Activated CD4-positive, alpha-beta T cell treated with anti-CD3 and anti-CD28 coated beads, Interleukin-2, amount 50 U/mL, for 48 hours (primary cell): ENCODE results near the gene FXYD2.
"Not testable (repeated sequence)": the region's sequence is repeated elsewhere in the genome, so short reads cannot be mapped to it uniquely, and the experiment has no call there.

ENCODE experiments used
- DNase-seq, 2 experiments: peaks; one replicate each; pipeline ENCODE4 v3.0.0-alpha.2; 2020

Gene FXYD2

DNA sequence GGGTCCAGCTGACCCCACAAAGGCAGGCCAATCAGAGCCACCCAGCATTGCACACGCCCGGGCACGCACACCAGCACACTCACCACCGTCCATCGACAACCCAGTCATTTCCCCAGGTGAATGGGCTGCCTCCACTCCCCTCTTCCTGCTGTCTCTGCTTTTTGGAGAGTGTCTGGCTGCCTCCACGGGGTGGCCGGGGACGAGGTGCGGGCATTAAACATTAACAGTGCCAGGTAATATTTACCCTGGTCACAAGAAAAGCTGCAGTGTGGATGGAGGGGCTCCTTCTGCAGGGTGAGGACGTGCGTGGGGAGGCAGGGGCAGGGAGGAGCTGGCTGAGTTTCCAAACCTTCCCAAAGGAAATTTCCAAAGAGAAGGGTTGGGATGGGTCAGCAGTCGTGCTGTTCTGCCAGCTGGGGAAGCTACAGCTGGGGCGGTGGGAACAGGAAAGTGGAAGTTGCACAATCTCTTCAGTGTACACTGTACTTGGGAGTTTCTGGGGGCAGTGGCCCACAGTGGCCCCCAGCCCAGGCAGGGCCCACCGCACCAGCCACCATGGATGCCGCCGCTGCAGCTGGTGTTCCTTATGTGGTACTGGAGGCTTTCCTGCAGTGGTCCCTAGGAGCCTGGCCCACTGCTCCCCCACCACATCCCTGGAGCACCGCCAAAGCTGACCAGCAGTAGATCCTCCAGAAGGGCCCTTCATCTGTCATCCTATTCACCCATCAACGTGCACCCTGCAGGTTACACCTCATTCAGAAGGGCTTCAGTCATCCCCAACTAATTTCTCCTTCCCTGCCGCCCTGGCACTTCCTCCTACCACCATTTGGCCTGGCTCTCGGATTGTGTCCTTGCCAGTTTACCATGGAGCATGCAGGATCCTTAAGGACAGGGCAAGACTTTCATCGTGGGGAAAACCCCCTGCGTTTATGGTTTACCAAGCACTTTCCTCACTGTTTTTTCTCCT is at the start of gene FXYD2:
FXYD2 (minus strand) TSS at position 174 of the 967 bp plus-strand sequence; CDS start at position 108, 66 bp downstream.
- DNase-seq = no peak

DNA sequence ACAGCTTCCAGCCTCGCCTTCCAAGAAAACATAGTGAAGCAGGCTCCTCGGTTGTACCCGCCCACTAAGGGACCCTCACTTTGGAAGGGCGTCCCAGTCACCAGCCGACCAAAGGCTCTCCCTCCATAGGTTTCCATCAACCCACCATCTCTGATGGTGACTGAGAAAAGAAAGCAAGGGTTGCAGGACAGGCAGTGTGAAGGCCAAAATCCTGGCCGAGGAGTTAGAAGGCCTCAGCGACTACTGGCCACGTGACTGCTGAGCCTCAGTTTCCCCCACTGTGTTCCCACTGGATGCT is 49.2 kb upstream of the FXYD2 start:
- DNase-seq = no peak

DNA sequence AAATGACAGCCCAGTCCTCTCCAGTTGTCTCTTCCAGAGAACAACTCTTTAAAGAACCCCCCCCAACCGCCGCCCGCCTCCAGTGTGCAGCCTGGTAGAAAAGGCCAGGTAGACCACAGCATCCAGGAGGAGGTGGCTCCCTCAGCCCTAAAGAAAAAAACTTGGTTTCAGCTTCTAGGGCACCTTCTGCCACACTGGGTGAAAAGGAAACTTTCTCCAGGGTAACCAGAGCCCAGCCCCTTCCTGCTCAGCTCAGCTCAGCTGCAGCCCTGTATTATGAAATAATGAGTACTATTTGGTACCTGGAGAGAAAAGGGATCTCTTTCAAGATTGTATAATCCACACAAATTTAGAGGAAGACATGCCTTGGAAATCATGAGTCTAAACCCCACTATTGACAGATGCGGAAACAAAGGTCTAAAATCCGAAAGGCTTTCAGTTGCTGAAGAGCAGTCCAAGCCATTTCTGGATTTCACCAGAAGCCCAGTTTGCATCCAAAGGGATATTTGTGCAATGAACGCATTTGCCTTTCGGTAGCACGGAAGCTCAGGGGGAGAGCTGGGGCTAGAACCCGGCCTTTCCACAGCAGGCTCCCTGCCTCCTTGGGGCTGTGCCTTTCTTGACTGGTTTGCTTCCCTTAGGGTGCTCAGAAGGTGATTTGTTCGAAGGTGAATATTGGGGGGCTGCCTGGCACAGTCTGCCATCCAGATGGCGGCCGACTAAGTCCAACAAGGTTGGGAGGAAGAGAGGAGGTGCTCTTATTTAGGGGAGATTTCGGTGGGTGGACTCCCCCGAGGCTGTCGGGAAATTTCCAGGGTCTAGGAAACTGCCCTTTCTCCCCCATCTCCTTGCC is 48.7 kb upstream of the FXYD2 start:
- DNase-seq = no peak

DNA sequence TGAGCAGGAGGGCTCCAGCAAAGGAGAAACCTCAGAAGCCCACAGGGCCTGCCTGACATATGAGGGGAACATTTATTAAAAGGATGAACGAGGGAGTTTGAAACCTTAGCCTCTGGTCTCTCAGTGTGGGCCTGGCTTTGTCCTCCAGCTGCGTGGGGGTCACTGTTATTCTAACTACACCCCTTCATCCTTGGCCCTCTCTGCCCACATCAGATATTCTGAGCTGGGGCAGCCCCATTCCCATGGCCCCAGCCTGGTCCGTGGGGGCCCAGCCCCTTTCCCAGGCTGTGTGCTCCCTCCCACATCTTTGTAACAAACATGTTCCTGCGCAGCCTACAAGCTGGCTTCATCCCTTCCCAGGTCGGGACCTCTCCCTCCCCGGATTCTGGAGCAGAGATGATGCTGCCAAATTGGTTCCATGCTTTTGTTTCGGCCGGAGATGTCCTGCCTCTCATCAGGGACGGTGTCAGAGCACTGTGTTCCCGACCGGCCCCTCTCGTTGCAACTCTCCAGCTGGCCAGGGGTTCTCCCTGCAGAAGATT is 47.9 kb upstream of the FXYD2 start:
- no peak for DNase-seq

DNA sequence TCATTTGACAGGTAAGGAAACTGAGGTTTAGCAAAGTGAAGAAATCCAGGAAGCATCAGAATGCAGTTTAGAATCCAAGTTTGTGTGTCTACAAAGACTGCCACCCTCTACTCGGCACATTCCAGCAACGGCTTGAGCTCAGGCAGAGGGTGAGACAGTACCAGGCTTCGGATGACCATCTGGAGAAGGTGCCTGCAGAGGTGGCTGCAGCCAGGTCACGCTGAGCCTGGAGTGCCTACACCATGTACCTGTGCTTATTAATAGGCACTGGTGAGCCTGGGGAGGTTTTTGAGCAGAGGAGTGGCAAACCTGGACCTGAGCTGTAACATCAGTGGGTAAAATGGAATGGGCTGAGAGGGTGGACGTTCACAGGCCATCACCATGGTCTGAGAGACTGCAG is 47.2 kb upstream of the FXYD2 start:
- DNase-seq = no peak

DNA sequence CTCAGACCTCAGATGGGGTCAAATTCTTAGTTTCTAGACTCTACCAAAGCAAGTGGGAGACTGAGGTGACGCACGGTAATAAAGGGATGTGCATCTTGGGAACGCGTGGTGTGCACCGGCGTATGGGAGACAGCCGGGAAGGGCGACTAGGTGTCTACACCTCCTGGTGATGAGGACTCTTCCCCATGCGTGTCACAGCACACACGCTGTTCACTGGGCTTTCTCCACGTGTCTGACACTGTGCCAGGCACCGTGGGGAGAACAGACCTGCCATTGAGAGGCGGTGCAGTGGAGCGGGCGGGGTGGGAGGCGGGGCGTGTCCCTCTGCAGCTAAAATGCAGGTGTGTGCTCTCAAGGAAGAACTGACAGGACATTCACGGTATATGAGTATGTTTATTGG is 46.6 kb upstream of the FXYD2 start:
- DNase-seq = no peak

DNA sequence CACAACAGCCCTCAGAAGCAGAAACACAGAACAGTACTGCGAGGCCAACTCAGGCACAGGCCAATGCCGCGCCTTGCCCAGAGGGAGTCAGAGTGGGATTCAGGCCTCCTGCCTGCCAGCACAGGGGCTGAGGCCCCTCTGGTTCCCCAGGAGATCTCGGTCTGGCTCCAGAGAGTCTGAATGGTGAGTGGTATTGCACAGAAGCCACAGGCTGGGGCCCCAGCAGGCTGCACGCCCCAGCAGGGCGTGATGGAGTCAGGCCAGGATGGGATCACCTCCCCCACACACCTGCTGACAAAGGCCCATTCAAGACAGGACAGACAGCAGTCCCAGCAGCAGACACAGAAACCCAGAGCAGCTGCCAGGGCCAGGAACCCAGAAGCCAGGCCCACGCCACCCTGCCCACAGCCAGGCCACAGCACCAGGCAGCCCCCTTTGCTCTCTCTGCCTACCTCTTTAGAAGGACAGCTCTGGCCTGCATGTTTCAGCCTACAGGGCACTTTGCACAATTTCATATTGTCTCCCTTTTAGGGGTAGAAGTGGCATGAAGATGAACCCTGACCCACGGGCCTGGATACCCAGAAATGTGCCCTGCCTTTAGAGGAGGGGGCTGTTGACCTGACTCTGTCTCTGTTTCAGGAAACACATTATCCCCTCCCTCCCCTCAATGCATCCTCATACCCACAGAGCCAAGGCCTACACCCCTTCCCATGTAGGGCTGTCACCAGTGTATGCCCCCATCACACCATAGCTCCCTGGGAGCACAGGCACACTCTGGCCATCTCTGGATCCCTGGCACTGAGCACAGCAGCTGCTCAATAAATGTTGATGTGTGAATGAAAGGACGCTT is 45.8 kb upstream of the FXYD2 start:
- DNase-seq = no peak

DNA sequence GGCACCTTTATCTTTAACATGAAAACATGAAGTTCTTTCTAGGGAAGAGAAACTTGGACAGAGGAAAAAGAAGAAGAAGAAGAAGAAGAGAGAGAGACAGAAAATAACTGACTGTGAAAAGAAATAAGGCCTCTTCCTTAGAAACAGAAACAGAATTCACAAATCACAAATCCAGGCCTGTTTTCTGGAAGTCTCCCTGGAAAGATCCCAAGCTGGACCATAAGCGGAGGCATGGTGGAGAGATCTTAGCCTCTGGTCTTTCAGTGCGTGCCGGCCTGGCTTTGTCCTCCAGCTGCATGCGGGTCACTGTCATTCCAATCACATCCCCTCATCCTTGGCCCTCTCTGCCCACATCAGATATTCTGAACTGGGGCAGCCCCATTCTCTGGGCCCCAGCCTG is 45.1 kb upstream of the FXYD2 start:
- DNase-seq = no peak

DNA sequence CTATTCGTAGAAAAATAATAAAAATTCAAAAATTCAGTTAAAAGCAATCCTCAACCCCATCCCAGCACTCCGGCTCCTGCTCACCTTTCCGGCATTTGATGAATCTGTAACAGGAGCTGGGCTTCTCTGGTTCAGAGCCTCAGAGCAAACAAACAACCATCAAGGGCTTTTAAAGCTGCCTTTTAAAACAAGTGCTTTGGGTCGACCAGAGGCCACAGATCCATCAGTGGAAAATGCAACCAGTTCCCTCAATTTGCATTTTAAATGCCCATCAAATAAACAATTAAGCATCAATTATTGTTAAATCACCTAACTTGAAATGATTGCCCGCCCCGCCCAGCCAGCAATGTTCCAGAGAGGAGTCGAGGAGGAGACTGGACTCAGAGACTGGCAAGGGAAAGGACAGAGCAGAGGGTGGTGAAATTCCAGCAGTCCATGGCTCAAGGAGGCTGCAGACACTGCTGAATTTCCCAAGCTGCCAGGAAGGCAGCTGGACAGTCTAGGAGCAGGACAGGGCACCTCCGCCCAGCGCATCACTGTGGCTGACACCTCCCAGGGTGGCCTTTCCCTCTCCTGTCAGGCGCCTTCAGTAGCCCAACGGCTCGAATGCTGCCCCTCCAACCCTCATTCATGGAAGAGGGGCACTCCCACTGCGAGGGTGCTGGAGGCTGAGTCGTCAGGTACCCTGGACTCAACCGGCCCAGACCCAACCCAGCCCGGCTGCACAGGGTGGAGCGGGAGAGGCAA is 44.4 kb upstream of the FXYD2 start:
- no peak for DNase-seq

DNA sequence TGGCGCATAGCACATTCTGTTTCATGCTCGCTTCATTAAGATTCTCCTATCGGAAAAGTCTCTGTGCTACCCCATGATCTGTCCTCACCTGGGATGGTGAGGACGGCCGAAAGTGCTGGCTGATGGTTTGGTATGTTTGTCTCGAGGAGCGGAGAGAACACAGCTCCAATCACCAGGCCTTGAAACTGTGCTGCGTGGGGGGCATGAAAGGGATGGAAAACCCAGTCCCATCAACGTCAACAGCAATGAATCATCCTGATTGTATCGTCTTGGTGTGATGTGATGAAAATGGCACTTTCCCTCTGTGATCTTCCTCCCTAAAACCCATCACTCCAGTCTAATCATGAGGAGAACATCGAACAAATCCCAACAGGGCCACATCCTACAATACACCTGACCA is 43.5 kb upstream of the FXYD2 start:
- DNase-seq = no peak

DNA sequence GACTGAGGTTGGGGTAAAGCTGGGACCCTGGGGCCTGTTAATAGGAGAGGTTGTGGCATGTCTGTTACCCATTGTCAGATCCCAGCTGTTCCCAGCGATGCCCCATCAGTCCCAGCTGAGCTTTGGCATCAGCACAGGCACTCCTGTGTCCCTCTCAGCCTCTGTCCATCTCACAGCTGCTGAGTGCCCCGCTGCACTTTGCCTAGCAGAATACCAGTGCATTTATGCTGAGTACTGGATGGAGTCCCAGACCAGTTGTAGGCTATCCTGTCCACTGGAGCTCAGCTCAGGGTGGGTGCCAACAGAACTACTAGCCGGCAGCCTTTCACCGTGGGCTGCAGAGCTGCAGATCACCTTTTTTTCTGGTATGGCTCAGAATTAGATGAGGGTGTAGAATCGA is 42.0 kb upstream of the FXYD2 start:
- DNase-seq = no peak

DNA sequence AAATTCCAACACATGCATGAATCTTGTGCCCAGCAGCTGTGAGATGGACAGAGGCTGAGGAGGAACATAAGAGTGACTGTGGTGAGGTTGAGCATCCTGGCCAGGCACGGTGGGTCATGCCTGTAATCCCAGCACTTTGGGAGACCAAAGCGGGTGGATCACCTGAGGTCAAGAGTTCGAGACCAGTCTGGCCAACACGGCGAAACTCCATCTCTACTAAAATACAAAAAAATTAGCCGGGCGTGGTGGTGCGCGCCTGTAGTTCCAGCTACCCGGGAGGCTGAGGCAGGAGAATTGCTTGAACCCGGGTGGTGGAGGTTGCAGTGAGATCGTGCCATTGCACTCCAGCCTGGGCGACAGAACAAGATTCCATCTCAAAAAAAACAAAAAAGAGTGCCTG is 41.0 kb upstream of the FXYD2 start:
- not testable (repeated sequence) for DNase-seq

DNA sequence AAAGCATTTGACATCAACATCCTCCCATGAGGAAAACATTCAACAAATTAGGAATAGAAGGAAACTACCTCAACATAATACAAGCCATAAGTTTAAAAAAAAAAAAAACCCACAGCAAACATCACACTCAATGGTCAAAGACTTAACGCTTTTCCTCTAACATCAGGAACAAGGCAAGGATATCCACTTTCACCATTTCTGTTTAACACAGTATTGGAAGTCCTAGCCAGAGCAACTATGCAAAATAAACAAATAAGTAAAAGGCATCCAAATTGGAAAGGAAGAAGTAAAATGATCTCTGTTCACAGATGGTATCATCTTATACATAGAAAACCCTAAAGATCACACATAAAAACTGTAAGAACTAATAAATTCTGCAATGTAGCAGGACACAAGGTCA is 38.8 kb upstream of the FXYD2 start:
- no peak for DNase-seq

DNA sequence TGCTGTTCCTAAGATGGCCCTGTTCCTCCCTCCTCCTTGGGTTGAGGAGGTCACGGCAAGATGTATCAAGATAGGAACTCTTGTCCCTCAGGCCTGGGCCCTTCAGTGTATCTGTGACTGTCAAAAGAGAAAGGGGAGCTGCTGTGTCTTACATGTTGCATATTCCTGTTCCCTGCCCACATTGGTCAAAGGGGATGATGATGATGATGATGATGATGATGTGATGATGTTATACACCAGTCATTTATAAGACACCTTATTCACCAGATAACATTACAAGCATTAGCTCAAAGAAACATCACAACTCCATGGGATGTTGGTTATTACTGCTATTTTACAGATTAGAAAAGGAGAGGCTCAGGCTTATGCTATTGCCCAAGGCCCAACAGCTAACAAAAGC is 38.2 kb upstream of the FXYD2 start:
- DNase-seq = no peak

DNA sequence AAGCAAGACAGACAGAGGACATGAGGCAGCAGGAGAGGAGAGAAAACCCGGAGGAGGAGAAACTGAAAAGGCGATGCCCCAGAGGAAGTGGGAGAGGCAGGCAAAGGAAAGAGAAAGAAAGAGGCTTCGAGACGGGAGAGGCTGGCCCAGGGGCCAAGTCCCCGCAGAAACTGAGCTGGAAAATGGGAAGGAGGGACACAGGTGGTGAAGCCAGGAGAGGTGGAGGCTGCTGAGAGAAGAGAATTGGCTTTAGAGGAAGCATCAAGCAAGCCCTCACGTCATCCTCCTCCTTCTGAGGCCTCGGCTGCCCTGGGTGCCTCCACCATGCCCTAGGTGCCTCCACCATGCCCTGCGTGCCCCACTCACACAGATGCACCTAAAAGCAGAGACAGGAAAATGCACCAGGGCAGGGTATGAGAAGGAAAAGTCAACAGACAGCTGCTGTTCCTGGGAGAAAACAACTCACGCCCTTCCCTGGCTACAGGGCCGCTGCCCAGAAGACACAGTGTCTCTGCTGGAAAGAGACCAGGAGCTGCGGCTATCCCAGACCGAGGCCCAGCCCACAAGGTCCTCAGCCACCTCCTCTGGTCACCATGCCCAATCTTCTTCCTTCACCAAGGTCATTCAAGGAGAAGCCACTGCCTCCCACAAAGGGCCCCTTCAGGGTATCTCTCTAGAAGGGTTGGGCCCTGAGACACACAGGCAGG is 37.6 kb upstream of the FXYD2 start:
- DNase-seq = no peak

DNA sequence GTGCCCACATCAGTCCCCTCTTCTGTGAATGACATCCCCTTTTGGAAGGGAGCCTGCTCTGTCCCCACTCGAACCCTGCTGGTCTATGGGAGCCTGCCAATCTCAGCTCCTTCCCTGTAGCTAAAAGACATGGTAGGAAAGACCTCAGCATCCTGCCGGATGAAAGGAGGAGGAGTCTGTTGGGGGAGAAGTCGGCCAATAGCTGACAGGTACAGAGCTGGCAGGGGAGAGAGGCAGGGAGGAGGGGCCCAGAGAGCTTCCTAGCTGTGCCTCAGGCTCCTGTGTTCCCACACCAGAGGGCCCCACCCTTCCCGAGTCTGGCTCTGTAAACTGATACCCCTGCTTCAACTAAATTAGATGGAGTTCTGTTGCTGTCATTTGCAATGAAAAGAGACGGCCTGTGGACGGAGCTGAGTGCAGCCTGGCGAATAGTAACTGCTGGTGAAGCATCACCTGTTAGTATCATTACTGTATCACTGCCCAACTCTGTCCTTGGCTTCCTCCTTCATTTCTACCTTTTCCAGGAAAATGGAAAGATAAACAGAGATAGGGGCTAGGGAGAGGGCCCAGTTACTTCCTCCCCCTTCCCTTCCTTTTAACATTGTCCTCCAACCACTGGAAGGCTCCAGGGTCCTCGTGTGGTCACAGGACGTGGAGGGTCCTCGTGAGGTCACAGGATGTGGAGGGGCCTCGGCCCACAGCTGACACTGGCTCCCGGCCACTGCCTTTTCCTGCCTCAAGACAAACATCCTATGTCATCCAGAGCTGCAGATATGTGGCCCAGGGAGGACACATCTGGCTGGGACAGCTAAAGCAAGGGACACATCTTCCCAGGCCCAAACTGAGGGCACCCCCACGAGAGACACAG is 36.8 kb upstream of the FXYD2 start:
- no peak for DNase-seq

DNA sequence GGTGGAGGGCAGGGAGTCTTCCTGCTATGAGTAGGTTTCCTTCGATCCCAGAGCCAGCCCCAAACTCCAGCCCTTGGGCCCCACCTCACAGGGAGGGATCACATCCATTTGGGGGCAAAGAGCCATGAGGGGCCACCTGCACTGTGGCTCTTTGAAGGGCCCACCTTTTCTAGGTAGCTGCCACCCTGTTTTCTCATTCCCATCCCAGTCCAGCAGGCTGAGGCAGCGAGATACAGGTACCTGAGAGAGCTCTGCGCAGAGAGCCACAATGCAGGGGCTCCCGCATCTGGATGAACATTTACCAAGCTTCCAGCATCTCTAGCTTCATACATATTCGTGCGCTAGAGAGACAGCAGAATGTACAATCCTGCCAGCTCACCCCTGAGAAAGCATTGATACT is 35.6 kb upstream of the FXYD2 start:
- DNase-seq = no peak

DNA sequence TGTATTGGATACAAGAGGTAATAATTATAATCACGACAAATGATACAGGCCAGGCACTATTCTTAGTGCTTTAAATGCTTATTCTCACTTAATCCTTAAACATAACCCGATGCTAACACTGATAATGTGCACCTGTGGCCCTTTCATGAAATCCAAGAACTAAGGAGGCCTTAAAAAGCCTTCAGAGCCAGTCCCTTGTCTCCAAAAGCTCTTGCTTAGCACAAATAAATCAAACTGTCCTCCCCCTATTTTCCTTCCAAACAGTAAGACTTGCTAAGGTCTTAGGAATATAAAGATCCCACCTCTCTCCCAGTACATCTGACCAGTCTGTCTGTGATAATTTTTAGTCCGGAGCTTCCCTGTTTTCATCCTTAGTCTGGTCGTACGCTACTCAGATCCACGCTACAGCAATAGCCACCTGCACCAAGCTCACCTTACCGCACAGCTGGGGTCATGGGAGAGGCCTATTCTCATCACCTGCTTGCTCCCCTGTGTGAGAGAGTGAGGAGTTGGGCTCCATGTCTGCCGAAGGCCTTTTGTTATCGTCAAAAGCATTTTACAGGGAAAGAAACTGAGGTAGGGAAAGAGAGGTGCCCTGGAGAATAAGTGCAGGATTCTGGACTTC is 35.1 kb upstream of the FXYD2 start:
- DNase-seq = no peak

DNA sequence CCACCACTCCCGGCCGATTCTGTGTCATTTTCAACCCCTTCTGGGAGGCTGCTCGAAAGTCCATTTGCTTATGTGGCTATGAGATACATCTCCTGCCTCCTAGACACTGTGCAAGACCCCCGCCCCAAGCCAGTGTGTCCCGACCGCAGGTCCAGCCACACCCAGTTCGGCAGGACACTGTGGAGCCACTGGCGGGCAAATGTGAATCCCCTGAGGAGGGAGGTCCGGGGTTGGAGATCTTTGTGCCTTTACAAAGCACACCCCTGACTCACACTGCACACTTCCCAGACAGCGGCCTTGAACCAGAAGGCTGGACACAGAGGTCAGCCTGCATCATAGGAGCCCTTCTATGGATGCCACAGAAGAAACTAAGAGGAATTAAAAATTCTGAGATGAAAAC is 34.5 kb upstream of the FXYD2 start:
- DNase-seq = no peak
